NCI-H2196 treated with DMSO at 0.1 percent for 48 hours (cell line): Measurements from ENCODE around the gene DISP3.

ENCODE experiments used
- DNase-seq: peaks from one replicate; lab custom pipeline; 2025; ENCODE audit not compliant: unreplicated experiment; lab: John Stamatoyannopoulos, UW

Gene DISP3

GRCh38 chr1:11514366-11514765 lies 35.4 kb downstream of the DISP3 start:
- no peak for DNase-seq

- DNase-seq: no peak
Observed at GRCh38 chr1:11515368-11516300, 36.7 kb downstream of the DISP3 start.

GRCh38 chr1:11516961-11517635 lies 38.1 kb downstream of the DISP3 start:
- DNase-seq: no peak

- DNase-seq: no peak
Observed at GRCh38 chr1:11518016-11518701, 39.2 kb downstream of the DISP3 start.

- DNase-seq: no peak
Observed at GRCh38 chr1:11518791-11519628, 40.1 kb downstream of the DISP3 start.

DNA sequence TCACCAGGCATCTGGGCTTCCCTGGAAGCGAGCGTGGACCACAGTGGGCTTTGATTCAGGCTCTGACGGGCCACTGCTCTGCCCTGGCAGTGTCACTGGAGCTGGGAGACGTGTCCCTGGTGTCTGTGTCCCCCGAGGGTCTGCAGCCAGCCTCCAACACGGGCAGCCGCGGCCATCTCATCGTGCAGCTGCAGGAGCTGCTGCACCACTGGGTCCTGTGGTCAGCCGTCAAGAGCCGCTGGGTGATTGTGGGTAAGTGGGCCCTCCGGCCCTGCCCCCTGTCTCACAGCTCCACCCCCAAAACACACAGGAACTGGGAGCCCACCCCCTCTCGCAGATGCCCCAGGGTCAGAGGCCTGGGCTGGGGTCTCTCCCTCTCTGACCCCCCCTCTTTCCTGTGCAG lies 40.7 kb downstream of the DISP3 start:
- no peak for DNase-seq

DNA sequence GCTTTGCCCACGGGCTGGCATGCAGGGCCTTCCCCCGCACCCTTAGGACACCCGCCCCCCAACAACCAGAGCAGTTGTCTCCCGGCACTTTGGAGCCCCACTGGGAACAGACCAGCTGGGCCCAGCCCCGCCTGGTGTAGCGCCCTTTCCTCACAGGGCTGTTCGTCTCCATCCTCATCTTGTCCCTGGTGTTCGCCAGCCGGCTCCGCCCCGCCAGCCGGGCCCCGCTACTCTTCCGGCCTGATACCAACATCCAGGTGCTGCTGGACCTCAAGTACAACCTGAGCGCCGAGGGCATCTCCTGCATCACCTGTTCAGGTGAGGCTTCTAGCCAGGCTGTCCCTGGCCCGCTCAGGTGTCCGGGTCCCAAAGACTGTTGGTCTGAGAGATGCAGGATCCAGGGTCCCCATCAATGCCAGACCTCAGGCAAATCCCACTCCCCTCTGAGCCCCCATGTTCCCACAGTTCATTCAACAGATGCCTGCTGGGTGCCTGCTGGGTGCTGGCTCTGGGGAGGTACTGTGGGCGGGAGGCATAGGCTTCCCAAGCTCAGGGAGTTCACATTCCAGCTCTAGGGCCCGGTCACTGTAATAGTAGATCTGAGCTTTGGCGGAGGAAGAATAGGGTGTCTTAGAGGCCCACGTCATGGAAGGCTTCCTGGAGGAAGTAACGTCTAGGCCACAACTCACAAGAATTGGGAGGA lies 41.7 kb downstream of the DISP3 start:
- no peak for DNase-seq

GRCh38 chr1:11521582-11522399 lies 42.8 kb downstream of the DISP3 start:
- no peak for DNase-seq

DNA sequence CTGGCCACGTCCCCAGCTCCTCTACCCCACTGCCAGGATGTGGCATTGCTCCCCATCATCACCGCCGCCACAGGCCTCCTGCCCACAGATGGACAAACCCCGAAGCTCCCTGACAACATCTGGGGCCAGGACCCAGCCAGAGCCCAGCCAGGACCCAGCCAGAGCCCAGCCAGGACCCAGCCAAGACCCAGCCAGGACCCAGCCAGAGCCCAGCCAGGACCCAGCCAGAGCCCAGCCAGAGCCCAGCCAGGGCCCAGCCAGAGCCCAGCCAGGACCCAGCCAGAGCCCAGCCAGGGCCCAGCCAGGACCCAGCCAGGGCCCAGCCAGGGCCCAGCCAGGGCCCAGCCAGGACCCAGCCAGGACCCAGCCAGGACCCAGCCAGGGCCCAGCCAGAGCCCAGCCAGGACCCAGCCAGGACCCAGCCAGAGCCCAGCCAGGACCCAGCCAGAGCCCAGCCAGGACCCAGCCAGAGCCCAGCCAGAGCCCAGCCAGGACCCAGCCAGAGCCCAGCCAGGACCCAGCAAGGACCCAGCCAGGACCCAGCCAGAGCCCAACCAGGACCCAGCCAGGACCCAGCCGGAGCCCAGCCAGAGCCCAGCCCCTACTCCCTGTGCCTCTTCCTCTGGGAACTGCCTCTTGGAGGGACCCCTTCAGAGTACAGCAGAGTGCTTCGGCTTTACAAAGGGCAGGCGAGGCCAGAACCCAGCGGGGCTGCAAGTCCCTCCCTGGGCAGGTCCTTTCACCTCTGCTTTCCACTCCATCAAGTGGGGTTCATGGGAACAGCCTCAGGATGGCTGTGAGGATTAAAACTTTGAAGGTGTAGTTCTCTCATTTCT lies 43.7 kb downstream of the DISP3 start:
- no peak for DNase-seq

DNA sequence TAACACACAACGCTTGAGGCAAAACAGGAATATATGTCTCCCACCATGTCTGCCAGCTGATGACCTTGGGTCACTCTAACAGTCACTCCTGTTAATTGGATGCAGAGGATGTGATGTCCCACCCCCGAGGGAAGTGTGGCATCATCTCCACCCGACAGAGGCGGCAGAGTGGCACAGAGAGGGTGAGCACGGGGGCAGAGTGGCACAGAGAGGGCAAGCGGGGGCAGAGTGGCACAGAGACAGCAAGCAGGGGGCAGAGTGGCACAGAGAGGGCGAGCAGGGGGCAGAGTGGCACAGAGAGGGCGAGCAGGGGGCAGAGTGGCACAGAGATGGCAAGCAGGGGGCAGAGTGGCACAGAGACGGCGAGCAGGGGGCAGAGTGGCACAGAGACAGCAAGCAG lies 44.3 kb downstream of the DISP3 start:
- DNase-seq: no peak

DNA sequence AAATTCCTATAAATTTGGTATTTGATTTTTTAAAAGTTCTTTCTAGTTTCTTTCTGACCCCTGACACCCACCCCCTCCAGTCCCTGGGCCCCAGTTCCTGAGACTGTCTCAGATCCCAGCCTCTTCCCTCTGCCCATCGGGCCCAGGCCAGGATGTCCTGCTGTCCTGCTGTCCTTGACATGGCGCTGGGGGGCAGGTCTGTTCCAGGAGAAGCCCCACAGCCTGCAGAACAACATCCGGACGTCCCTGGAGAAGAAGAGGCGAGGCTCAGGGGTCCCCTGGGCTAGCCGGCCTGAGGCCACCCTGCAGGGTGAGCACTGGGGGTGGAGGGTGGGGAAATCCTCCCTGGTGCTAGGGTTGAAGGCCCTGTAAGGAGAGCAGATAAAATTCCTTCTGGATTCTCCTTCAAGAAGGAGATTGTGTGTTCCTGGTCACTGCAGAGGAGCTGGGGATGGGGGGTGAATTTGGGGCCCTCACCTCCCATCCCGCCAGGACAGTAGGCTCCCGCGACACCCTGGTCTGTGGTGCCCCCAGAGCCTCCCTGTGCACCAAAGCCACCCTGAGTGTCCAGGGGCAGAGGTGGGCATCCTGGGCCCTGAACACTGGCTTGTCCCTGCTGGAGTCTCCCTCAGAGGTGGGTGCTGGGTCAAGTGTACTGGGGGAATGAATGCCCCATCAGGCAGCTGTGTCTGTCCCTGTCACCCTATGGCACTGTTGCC lies 45.0 kb downstream of the DISP3 start:
- no peak for DNase-seq

GRCh38 chr1:11524465-11525150 lies 45.7 kb downstream of the DISP3 start:
- no peak for DNase-seq

DNA sequence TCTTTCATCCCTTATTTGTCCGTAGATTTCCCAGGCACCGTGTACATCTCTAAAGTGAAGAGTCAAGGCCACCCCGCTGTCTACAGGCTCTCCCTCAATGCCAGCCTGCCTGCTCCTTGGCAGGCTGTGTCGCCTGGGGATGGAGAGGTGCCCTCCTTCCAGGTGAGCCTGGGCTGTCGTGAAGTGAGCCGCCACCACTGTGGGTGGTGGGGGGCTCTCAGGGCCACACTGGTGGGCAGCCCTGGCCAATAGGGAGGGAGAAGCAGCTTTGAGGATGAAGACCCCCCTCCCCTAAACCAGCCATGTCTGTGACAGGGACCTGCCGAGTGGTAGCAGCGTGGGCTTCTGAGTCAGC lies 46.2 kb downstream of the DISP3 start:
- no peak for DNase-seq

DNA sequence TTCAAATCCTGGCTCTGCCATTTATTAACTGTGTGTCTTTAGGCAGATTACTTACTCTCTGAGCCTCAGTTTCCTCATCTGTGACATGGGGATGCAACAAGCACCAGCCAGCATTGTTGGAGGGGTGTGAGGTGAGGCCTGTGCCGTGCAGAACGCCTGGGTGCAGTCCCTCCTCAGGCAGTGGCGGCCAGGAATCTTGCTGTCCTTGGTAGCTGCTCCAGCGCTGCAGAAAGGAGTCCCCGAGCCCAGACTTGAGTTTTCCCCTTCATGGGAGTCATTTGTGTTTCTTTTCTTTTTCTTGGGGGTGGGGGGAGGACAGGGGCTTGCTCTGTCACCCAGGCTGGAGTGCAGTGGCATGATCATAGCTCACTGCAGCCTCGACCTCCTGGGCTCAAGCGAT lies 46.6 kb downstream of the DISP3 start:
- no peak for DNase-seq

DNA sequence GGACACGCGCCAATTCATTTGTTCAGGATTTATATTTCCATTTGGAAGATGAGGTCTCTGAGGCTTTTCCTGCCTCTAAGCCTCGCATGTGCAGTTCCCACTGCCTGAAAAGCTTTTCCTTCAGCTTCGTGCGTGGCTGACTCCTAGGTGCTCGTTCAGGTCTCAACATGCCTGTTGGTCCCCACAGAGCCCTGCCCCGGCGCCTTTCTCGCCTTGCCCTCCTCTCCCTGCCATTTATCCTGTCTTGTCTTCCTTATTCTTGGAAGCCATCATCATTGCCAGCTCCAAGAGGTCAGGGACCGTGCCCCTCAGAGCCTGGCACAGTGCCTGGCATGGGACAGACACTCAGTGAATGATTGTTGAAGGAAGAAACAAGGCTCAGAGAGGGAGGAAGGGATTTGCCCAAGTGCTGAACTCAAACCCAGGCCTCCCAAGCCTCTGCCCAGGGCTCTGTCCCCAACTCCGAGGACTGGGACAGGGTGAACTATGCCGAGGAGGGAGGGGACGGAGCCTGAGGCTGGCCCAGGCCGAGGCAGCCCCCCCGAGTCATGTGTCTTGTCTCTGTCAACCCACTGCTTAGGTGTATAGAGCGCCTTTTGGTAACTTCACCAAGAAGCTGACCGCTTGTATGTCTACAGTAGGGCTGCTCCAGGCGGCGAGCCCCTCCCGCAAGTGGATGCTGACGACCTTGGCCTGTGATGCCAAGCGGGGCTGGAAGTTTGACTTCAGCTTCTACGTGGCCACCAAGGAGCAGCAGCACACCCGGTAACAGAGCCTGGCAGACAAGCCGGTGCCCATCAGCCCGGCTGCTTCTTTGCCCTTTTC lies 47.3 kb downstream of the DISP3 start:
- DNase-seq: no peak
